Activated naive CD4-positive, alpha-beta T cell treated with anti-CD3 and anti-CD28 coated beads, Interleukin-2, amount 10 ng/mL, durations not matched to agents 7 days and 5 days (primary cell): Measurements from ENCODE around the gene POLR2I.
"Not testable (repeated sequence)": the region's sequence is repeated elsewhere in the genome, so short reads cannot be mapped to it uniquely, and the experiment has no call there.

Source experiments
- CTCF ChIA-PET: fragments of 350-600 bp; sonication (Branson Sonifier 250); formaldehyde crosslinking; loops from one replicate; lab custom pipeline; 2021; ENCODE audit warnings: antibody characterized with exemption; lab: Charles Lee
- DNase-seq: peaks from one replicate; pipeline ENCODE4 v3.0.0-alpha.2; 2020
- H3K27ac Mint-ChIP-seq: one replicate; pipeline ENCODE4 v1.8.0; 2021; ENCODE audit warnings: mild to moderate bottlenecking, moderate library complexity, mixed read lengths
- H3K27me3 Mint-ChIP-seq: one replicate; pipeline ENCODE4 v1.8.0; 2021; ENCODE audit warnings: mild to moderate bottlenecking, mixed read lengths
- H3K36me3 Mint-ChIP-seq: one replicate; pipeline ENCODE4 v1.8.0; 2021; ENCODE audit warnings: mixed read lengths
- H3K4me1 Mint-ChIP-seq: one replicate; pipeline ENCODE4 v1.8.0; 2021; ENCODE audit warnings: mixed read lengths
- H3K4me3 Mint-ChIP-seq: one replicate; pipeline ENCODE4 v1.8.0; 2021; ENCODE audit warnings: mild to moderate bottlenecking, moderate library complexity, mixed read lengths
- H3K9me3 Mint-ChIP-seq: one replicate; pipeline ENCODE4 v1.8.0; 2021; ENCODE audit warnings: mixed read lengths

The POLR2I gene

GRCh38 chr19:36073121-36073876 is 41.4 kb downstream of the POLR2I start:
- Mint-ChIP-seq H3K27ac (no peak overlapping the region), H3K27me3 (no peaks in the 10 kb centered on the region), H3K4me3 (no peak overlapping the region), H3K4me1 (no peaks in the 10 kb centered on the region), H3K9me3 (no peaks in the 10 kb centered on the region), H3K36me3 (peaks cover 50% of the 10 kb centered on the region)
- CTCF ChIA-PET: interaction anchor here (1.4 kb wide), 1 partner anchor 13 kb away, joined by 4 read pairs; no protein-coding TSS in a partner anchor
- DNase-seq: no peak

- Mint-ChIP-seq H3K36me3 (peaks cover 54% of the 10 kb centered on the region), H3K4me1 (no peaks in the 10 kb centered on the region), H3K27ac (no peak overlapping the region), H3K9me3 (no peaks in the 10 kb centered on the region), H3K4me3 (no peak overlapping the region), H3K27me3 (no peaks in the 10 kb centered on the region)
- no peak for DNase-seq
- CTCF ChIA-PET: interaction anchor here (1.4 kb wide), 1 partner anchor 11 kb away, joined by 4 read pairs; no protein-coding TSS in a partner anchor
These were observed 42.6 kb downstream of the POLR2I start for GRCh38 chr19:36072081-36072480.

GRCh38 chr19:36068810-36069499 is 45.7 kb downstream of the POLR2I start:
- H3K27me3 Mint-ChIP-seq, DNase-seq, H3K4me3 Mint-ChIP-seq, CTCF ChIA-PET, H3K27ac Mint-ChIP-seq, H3K9me3 Mint-ChIP-seq, H3K4me1 Mint-ChIP-seq: not testable (repeated sequence)
- peaks cover 63% of the 10 kb centered on the region for H3K36me3 Mint-ChIP-seq

- peaks cover 60% of the 10 kb centered on the region for H3K36me3 Mint-ChIP-seq
- DNase-seq: no peak
- no peaks in the 10 kb centered on the region for H3K27me3 Mint-ChIP-seq
- H3K4me3 Mint-ChIP-seq: no peak overlapping the region
- no peaks in the 10 kb centered on the region for H3K4me1 Mint-ChIP-seq
- no peak overlapping the region for H3K27ac Mint-ChIP-seq
- CTCF ChIA-PET: no interaction called here
- H3K9me3 Mint-ChIP-seq: no peaks in the 10 kb centered on the region
These were observed 47.0 kb downstream of the POLR2I start for GRCh38 chr19:36067681-36068080.

GRCh38 chr19:36064826-36065225 is 49.8 kb downstream of the POLR2I start:
- H3K4me3 Mint-ChIP-seq: no peak overlapping the region
- no peak for DNase-seq
- H3K9me3 Mint-ChIP-seq: no peaks in the 10 kb centered on the region
- H3K27ac Mint-ChIP-seq: no peak overlapping the region
- no peaks in the 10 kb centered on the region for H3K4me1 Mint-ChIP-seq
- CTCF ChIA-PET: no interaction called here
- peaks cover 56% of the 10 kb centered on the region for H3K36me3 Mint-ChIP-seq
- H3K27me3 Mint-ChIP-seq: no peaks in the 10 kb centered on the region
